Activated CD8-positive, alpha-beta memory T cell treated with anti-CD3 and anti-CD28 coated beads for 1 hour (primary cell): ENCODE results near the gene BTBD3.

ENCODE experiments used
- DNase-seq, 2 donors: peaks; one replicate each; pipeline ENCODE4 v3.0.0-alpha.2; 2020; ENCODE audit warnings: low read depth in 1 of 2; ENCODE audit errors: extremely low read depth in 1 of 2

Gene BTBD3

GRCh38 chr20:11912659-11913415 is 4.9 kb upstream of the BTBD3 start:
- no peak for DNase-seq

DNA sequence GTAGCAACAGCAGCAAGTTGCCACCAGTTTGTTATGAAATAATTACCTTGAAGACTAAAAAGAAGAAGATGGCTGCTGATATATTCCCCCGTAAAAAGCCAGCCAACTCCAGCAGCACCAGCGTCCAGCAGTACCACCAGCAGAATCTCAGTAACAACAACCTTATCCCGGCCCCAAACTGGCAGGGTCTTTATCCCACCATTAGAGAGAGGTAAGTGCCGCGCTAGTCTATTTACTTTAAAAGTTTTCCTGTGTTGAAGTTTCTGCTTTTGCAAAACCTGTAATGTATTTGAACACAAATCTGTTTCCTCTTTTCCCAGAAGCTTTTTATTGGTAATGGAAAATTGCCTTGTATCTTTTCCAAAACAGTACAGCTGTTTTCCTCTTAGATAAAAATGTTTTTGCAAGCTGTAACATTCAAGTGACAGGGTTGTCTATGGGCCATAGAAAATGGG is 725 bp downstream of the BTBD3 start:
- no peak for DNase-seq

GRCh38 chr20:11918981-11919380 is 1.3 kb downstream of the BTBD3 start:
- DNase-seq = no peak

DNA sequence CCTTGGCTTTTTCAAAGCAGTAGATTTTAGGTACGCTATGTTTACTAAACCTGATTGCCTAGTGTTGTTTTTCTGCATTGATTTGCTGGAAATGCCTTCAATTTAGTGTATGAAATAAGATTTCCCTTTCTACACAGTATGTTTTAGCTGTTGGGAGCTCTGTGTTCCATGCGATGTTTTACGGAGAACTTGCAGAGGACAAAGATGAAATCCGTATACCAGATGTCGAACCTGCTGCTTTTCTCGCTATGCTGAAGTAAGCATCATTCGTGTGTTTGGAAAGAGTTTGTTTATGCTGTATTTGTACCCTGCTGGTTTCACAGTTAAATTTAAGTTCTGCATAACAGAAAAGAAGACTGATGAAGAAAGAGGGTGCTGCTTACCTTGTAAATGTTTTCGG is 1.9 kb downstream of the BTBD3 start:
- no peak for DNase-seq

- DNase-seq = no peak
Measured at GRCh38 chr20:11920083-11920482, 2.4 kb downstream of the BTBD3 start.

DNA sequence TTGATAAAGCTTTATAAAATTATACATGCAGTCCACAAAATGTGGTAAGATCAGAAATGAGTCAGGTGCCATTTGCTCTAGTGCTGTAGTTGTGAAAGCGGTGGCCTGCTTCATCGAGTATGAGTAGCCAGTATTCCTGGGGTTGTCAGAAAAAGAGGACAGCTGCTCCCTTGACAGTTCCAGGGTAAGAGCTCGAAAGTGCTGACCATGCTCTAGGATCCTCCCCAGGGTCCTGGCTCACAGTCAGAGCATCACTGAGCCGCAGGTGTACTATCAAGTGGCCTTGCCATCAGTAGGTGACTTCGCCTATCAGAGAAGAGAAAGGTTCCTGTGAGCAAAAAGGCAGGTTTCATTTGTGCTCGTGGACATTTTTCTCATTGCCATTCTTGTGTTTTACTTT is 3.6 kb downstream of the BTBD3 start:
- no peak for DNase-seq

DNA sequence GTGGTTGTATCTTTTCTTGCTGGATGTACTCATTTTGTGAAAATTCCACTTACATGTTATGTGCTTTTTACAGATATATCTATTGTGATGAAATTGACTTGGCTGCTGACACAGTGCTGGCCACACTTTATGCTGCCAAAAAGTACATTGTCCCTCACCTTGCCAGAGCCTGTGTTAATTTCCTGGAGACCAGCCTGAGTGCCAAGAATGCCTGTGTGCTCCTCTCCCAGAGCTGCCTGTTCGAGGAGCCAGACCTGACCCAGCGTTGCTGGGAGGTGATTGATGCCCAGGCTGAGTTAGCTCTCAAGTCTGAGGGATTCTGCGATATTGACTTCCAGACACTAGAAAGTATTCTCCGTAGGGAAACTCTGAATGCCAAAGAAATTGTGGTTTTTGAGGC is 4.9 kb downstream of the BTBD3 start:
- no peak for DNase-seq

- DNase-seq = no peak
Measured at GRCh38 chr20:11924923-11925322, 7.2 kb downstream of the BTBD3 start.

GRCh38 chr20:11926292-11926998 is 8.8 kb downstream of the BTBD3 start:
- DNase-seq = no peak

- DNase-seq = no peak
Measured at GRCh38 chr20:11929947-11930346, 12.3 kb downstream of the BTBD3 start.

DNA sequence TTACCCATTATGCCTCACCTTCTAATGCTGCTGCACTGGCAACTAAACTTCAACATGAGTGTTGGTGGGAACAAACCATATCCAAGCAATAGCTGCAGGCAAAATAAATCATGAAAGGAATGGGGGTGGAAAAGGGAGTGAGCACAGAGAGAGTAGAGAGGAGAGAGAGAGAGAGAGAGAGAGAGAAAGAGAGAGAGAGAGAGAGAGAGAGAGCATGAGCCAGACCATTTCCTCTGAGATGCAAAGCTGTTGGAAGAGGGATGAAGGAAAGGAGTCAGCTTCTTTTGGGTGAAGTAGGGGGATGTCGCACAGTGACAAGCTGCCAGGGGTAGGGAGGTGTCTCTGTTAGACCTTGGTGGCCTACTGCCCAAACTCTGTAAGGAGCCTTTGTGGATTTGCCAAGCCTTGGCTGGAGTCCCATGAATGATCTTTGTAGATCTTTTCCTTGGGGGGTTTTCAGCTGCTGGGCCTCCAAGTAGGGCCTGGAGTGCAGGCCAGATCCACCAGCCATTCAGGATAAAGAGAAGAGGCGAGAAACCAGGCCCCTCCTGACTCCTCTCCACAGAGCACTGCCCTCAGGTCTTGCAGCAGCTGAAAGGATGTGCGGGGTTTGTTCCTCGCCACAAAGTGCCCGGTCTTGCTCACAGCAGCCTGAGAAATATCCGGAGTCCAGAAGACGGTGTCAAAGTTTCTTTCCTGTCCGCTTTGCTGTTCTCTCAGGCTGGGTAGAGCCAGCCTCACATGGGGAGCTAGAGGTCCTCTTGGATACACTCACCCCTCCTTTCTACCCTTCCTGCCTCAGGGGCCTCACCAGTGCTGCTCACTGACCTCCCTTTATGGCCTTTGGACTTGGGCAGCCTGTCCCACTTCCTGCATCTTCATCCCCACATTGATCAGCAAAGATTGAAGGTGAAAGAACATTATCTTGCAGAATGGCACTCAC is 17.8 kb downstream of the BTBD3 start:
- no peak for DNase-seq

GRCh38 chr20:11936157-11936556 is 18.5 kb downstream of the BTBD3 start:
- no peak for DNase-seq

DNA sequence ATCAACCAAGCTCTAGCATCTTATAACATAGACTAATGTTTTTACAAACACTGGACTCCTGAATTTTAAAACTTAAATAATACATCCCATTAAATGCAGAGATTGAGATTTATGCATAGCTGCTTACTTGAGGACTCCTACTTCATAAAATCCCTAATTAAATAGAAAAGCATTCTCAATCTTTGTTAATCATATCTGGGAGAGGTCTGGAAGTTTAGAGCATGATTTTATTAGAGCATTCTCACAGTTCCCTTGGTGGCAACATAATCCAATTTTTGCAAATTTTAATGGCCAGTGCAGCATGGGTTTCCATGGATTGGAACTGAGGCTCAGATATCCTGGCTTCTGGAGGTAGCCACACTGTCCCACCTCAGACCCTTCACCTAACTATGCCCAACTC is 19.5 kb downstream of the BTBD3 start:
- no peak for DNase-seq

DNA sequence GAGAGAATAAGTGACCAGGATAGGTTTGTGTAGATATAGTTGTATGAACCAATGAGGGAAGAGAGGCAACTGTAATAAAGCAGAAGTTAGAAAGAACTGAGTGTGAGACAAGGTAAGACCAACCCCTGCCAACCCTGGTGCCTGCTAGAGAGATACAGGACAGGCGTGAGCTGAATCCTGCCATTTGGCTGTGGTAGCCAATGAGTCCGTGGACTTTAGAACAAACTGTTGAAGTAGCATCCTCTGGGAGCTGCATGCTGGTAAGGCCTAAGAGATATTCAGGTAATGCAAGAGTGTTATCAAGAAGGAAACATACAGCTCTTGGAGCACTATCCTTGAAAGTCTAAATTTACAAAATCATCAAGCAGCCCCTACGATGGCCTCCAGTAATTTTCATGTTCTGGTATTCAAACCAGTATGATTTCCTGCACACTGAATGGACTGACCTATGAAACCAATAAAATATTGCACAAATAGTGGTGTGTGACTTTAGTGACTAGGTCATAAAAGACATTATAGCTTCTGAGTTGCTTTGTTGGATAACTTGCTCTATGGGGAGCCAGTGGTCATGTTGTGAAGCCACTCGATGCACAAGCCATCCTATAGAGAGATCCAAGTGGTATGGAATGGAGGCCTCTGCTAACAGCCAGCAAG is 24.0 kb downstream of the BTBD3 start:
- no peak for DNase-seq

GRCh38 chr20:11943778-11944177 is 26.1 kb downstream of the BTBD3 start:
- DNase-seq = no peak

- no peak for DNase-seq
Measured at GRCh38 chr20:11948806-11949205, 31.1 kb downstream of the BTBD3 start.

GRCh38 chr20:11949711-11950110 is 32.0 kb downstream of the BTBD3 start:
- DNase-seq = no peak

- no peak for DNase-seq
Measured at GRCh38 chr20:11951696-11952095, 34.0 kb downstream of the BTBD3 start.

DNA sequence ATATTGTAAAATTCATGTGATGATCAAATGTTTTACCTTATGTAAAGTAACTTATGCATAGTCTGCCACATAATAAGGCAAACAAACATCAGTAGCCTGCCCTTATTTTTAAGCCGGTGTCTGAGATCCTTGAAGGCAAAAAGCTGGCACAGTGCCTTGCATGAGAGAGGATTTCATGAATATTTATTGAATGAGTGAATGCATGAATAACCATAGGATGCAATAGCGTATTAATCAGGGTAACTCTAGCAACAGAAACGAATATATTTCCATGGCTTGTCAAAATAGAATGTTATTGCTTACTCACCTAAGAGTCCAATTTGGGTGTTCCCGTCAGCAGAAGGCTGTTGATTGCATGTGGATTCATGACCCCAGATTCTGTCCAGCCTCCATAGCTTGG is 34.9 kb downstream of the BTBD3 start:
- DNase-seq = no peak

GRCh38 chr20:11957911-11958310 is 40.2 kb downstream of the BTBD3 start:
- DNase-seq = no peak

DNA sequence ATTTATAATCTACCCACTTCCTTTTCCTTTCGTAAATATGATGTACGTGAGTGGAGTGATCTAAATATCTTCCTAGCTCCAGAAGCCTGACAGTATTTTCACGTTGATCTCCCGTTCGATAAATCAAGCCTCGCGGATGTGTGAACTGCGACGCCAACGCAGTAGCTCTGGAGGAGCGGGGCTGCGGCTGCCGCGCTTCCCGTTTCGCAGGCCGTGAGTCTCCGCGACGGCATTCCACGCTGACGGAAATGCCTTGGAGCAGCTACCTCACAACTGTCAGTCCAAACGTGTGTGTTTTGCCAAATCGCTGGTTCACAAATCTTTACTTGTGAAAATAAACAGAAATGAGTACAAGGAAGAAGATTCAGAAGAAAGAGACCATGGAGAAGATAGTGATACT is 41.2 kb downstream of the BTBD3 start:
- no peak for DNase-seq
